GM12878 (cell line): ENCODE data around the gene PIGQ. TPM values are rescaled to one million over a fixed set of nuclear protein-coding genes. Genes with fewer than 3 reads are reported as not detected.

Experiments
- ATAC-seq: fragments of 200-7000 bp; cut with Tn5 transposase; 3 replicates; pipeline ENCODE4 v1.9.1; 2020; ENCODE audit warnings: mild to moderate bottlenecking, moderate library complexity
- BruUV-seq: library from RNA; stranded (reverse); fragments of 400-500 nt; replicated peaks from 2 replicates; lab custom pipeline; 2021; lab: Mats Ljungman, UMichigan
- CTCF ChIA-PET: fragments of 300-600 bp; sonication (Branson Sonifier 250); formaldehyde crosslinking; extraction: SDS; loops from one replicate; lab custom pipeline; 2021; ENCODE audit warnings: inconsistent platforms; lab: Yijun Ruan, JAX
- POLR2A ChIA-PET: fragments of 350-600 bp; formaldehyde crosslinking; extraction: SDS; loops from one replicate; lab custom pipeline; 2021; ENCODE audit warnings: inconsistent platforms; lab: Charles Lee
- RAD21 ChIA-PET: fragments of 300-600 bp; sonication (Branson Sonifier 250); formaldehyde crosslinking; loops from one replicate; lab custom pipeline; 2023; ENCODE audit warnings: antibody characterized with exemption; ENCODE audit not compliant: unreplicated experiment; lab: Charles Lee
- SMC1A ChIA-PET: fragments of 300-600 bp; sonication (Branson Sonifier 250); formaldehyde crosslinking; loops from one replicate; lab custom pipeline; 2023; ENCODE audit not compliant: unreplicated experiment, uncharacterized antibody; lab: Charles Lee
- DNase-seq: peaks from one replicate; pipeline ENCODE4 v3.0.0-alpha.2; 2011; ENCODE audit warnings: low read depth, low spot score
- FAIRE-seq: peaks from 3 replicates; lab custom pipeline; 2011; peaks lifted over from hg19 to GRCh38; lab: Jason Lieb, UNC
- H2AFZ ChIP-seq: 2 replicates; pipeline ENCODE4 v1.6.0; 2011; ENCODE audit warnings: low read depth, low read length, control low read depth; ENCODE audit not compliant: control insufficient read depth
- H3K27ac ChIP-seq: 2 replicates; pipeline ENCODE4 v1.5.1; 2011; ENCODE audit warnings: control low read depth; ENCODE audit not compliant: control insufficient read depth, insufficient read depth
- H3K27me3 ChIP-seq, 2 experiments: replicated peaks in 1 of 2; 2 replicates each; pipeline versions ENCODE4 v1.6.0 to v1.6.1; 2011; ENCODE audit warnings: low read length in 1 of 2; ENCODE audit not compliant: control insufficient read depth in 2 of 2, insufficient read depth in 2 of 2
- H3K36me3 ChIP-seq, 2 experiments: 2 replicates each; pipeline ENCODE4 v1.5.1; 2011; ENCODE audit warnings: low read length in 1 of 2; ENCODE audit not compliant: control insufficient read depth in 2 of 2, insufficient read depth in 2 of 2
- H3K4me1 ChIP-seq: 2 replicates; pipeline ENCODE4 v1.6.1; 2011; ENCODE audit warnings: mild to moderate bottlenecking, low read length, moderate library complexity, mixed read lengths; ENCODE audit not compliant: control insufficient read depth, insufficient read depth
- H3K4me2 ChIP-seq: 2 replicates; pipeline ENCODE4 v1.6.0; 2011; ENCODE audit warnings: control low read depth; ENCODE audit not compliant: control insufficient read depth, insufficient read depth
- H3K4me3 ChIP-seq: fragments of 200-600 bp; sonication (generic); 2 replicates; pipeline ENCODE4 v1.5.1; 2016
- H3K79me2 ChIP-seq: 2 replicates; pipeline ENCODE4 v1.6.0; 2011; ENCODE audit warnings: low read length; ENCODE audit not compliant: control insufficient read depth, insufficient read depth
- H3K9ac ChIP-seq: 2 replicates; pipeline ENCODE4 v1.8.0; 2011; ENCODE audit warnings: low read length, control low read depth, mixed read lengths; ENCODE audit not compliant: control insufficient read depth, insufficient read depth
- H3K9me3 ChIP-seq: replicated peaks from 3 replicates; pipeline ENCODE4 v1.5.1; 2011; ENCODE audit warnings: mild to moderate bottlenecking, low read length; ENCODE audit not compliant: control insufficient read depth, insufficient read depth
- H4K20me1 ChIP-seq: 2 replicates; pipeline ENCODE4 v1.6.0; 2011; ENCODE audit not compliant: control insufficient read depth, insufficient read depth
- BHLHE40 ChIP-seq, 2 experiments: fragments of 450-650 bp in 1 of 2; IDR thresholded peaks; 2 replicates each; pipeline ENCODE4 v1.6.1; 2011 to 2017; ENCODE audit warnings: low read depth in 2 of 2, borderline replicate concordance in 1 of 2, improper control_type of control experiment in 1 of 2, low read length in 1 of 2, mild to moderate bottlenecking in 1 of 2
- CTCF ChIP-seq, 3 experiments: IDR thresholded peaks in 2 of 3; conservative IDR thresholded peaks in 1 of 3; 2 replicates each; pipeline ENCODE4 v1.5.1; 2011; ENCODE audit warnings: low read depth in 3 of 3, low read length in 3 of 3, mild to moderate bottlenecking in 3 of 3, control low read depth in 2 of 3, moderate library complexity in 2 of 3, inconsistent platforms in 1 of 3, mixed read lengths in 1 of 3; ENCODE audit not compliant: control insufficient read depth in 2 of 3, insufficient read depth in 1 of 3; ENCODE audit errors: extremely low read depth in 1 of 3
- MTA3 ChIP-seq: IDR thresholded peaks from 2 replicates; pipeline ENCODE4 v1.6.1; 2012; ENCODE audit warnings: low read length, inconsistent platforms, borderline replicate concordance
- SIX5 ChIP-seq: IDR thresholded peaks from 2 replicates; pipeline ENCODE4 v1.6.1; 2011; ENCODE audit warnings: mild to moderate bottlenecking, low read depth, low read length, moderate library complexity; ENCODE audit not compliant: severe bottlenecking
- SMC3 ChIP-seq: IDR thresholded peaks from 2 replicates; pipeline ENCODE4 v1.6.1; 2011; ENCODE audit warnings: low read length, improper control_type of control experiment, borderline replicate concordance
- WGBS: methylation state at CpG from one replicate; pipeline ENCODE4 v1.1.6; 2016; ENCODE audit warnings: low lambda C conversion rate; ENCODE audit not compliant: insufficient replicate concordance, insufficient coverage; ENCODE audit errors: missing lambda C conversion rate; 5-methylcytosine and 5-hydroxymethylcytosine counted together
- in situ Hi-C: fragments of 300-500 bp; cut with MboI; formaldehyde crosslinking; loops from 9 replicates; pipeline ENCODE4 v1.14.3; 2018; ENCODE audit warnings: mixed read lengths
- intact Hi-C: fragments of 100-400 bp; cut with micrococcal nuclease; formaldehyde crosslinking; loops from one replicate; pipeline ENCODE4 v1.14.2; 2022; ENCODE audit not compliant: unreplicated experiment
- polyA plus RNA-seq, 11 experiments: library from polyadenylated mRNA; depleted of rRNA in 4 of 11; unstranded in 6 of 11; stranded (reverse) in 5 of 11; fragments of >200 nt; fragmentation: Nextera tagmentation in 4 of 11; fragmentation: Illumina TruSeq in 1 of 11; extraction: Ambion mirVana in 4 of 11; extraction: Trizol in 1 of 11; gene quantifications; 1 replicate in 1 of 11; 2 replicates in 10 of 11; pipeline versions ENCODE4 v1.2.1 to v1.2.3, GENCODE V29; 2011 to 2016; ENCODE audit warnings: inconsistent platforms in 2 of 11, missing spikeins in 2 of 11, low read depth in 1 of 11
- total RNA-seq, 4 experiments: library from RNA; depleted of rRNA in 3 of 4; stranded (reverse); fragments of >200 nt in 3 of 4; fragmentation: Illumina TruSeq in 1 of 4; extraction: Trizol in 1 of 4; gene quantifications; 2 replicates each; pipeline versions ENCODE4 v1.2.1 to v1.2.3, GENCODE V29; 2013 to 2021

The PIGQ gene
- total and polyA plus RNA-seq, 10 of the 15 experiments (the other 5 are each of a cell fraction or from before 2014, with no cell fraction given) = 1.8 to 31.3 (median 17.5) TPM; not detected in 1

- ChIA-PET CTCF (interaction anchor here (0.7 to 1.0 kb wide), 2 partner anchors 60 to 136 kb away, joined by 3 to 4 read pairs; partner anchors contain the start of gene METTL26), SMC1A (interaction anchor here (0.6 kb wide), 1 partner anchor 87 kb away, joined by 3 read pairs; no protein-coding TSS in a partner anchor), RAD21 (no interaction called here), POLR2A (interaction anchor here (0.6 kb wide), 1 partner anchor 628 kb away, joined by 3 read pairs; no protein-coding TSS in a partner anchor)
- H2AFZ ChIP-seq = no peak overlapping the region
- no peaks in the 10 kb centered on the region for H3K79me2 ChIP-seq
- intact Hi-C loops = no loop called here
- BruUV-seq = no TSS peak
- WGBS = 61% methylated on average over 8 of the region's 8 CpGs
- H4K20me1 ChIP-seq = no peaks in the 10 kb centered on the region
- H3K4me2 ChIP-seq = no peak overlapping the region
- no peaks in the 10 kb centered on the region for H3K9me3 ChIP-seq
- peak in 1 of 3 experiments; percentile 11; a peak in 1 of 6 replicates for TF ChIP-seq CTCF (IDR thresholded peaks at IDR 0.05 in 2 of 3, conservative IDR thresholded peaks at IDR 0.05 in 1 of 3; ENCODE audit: control insufficient read depth in 2 of 3, extremely low read depth in 1 of 3, insufficient read depth in 1 of 3, low read depth in 3 of 3, low read length in 3 of 3)
- TF ChIP-seq SMC3 = no peak
- H3K27ac ChIP-seq = no peak overlapping the region
- no peak for DNase-seq
- no peaks in the 10 kb centered on the region for H3K27me3 ChIP-seq
- peak; percentile 30; the same call in 1 of the 3 replicates for ATAC-seq
- no peak for FAIRE-seq
- H3K36me3 ChIP-seq = no peaks in the 10 kb centered on the region; a peak in 2 of 4 replicates
- in situ Hi-C loops = no loop called here
- no peak overlapping the region for H3K9ac ChIP-seq
- no peak overlapping the region for H3K4me3 ChIP-seq
- no peaks in the 10 kb centered on the region for H3K4me1 ChIP-seq
Measured at GRCh38 chr16:576823-577201, 7.0 kb downstream of the PIGQ start.

GRCh38 chr16:577796-578195 is 8.0 kb downstream of the PIGQ start:
- no peak for ATAC-seq
- CTCF ChIA-PET = no interaction called here
- H3K4me3 ChIP-seq = no peak overlapping the region
- no peaks in the 10 kb centered on the region for H3K27me3 ChIP-seq
- H3K4me2 ChIP-seq = no peak overlapping the region
- WGBS = 82% methylated on average over 13 of the region's 13 CpGs
- no peak for DNase-seq
- BruUV-seq = no TSS peak
- no peaks in the 10 kb centered on the region for H4K20me1 ChIP-seq
- in situ Hi-C loops = no loop called here
- RAD21 ChIA-PET = no interaction called here
- H3K79me2 ChIP-seq = no peaks in the 10 kb centered on the region
- intact Hi-C loops = no loop called here
- H3K36me3 ChIP-seq = no peaks in the 10 kb centered on the region; a peak in 2 of 4 replicates
- no peak overlapping the region for H3K27ac ChIP-seq
- H3K9ac ChIP-seq = no peak overlapping the region
- no peaks in the 10 kb centered on the region for H3K9me3 ChIP-seq
- SMC1A ChIA-PET = no interaction called here
- H2AFZ ChIP-seq = no peak overlapping the region
- H3K4me1 ChIP-seq = no peaks in the 10 kb centered on the region
- FAIRE-seq = no peak
- POLR2A ChIA-PET = no interaction called here
- TF ChIP-seq SIX5 = no peak
- TF ChIP-seq MTA3 = no peak
- TF ChIP-seq BHLHE40 (IDR thresholded peaks at IDR 0.05; ENCODE audit: borderline replicate concordance in 1 of 2, low read depth in 2 of 2, low read length in 1 of 2) = no peak
- TF ChIP-seq, all 136 proteins: peak for 0
